OCI-LY7 (cell line): ENCODE measurements around the gene ST6GAL1. TPM values are rescaled to one million over a fixed set of nuclear protein-coding genes. Genes with fewer than 3 reads are reported as not detected.

Experiments used
- BruUV-seq: library from RNA; stranded (reverse); fragments of 400-500 nt; replicated peaks from 2 replicates; lab custom pipeline; 2021; lab: Mats Ljungman, UMichigan
- CTCF ChIA-PET: fragments of 300-600 bp; sonication (Branson Sonifier 250); formaldehyde crosslinking; loops from one replicate; lab custom pipeline; 2022; ENCODE audit warnings: antibody characterized with exemption; ENCODE audit not compliant: unreplicated experiment; lab: Charles Lee
- POLR2A ChIA-PET: fragments of 300-600 bp; sonication (Branson Sonifier 250); formaldehyde crosslinking; loops from one replicate; lab custom pipeline; 2022; ENCODE audit warnings: antibody characterized with exemption; lab: Charles Lee
- DNase-seq: peaks from one replicate; pipeline ENCODE4 v3.0.0-alpha.2; 2015; ENCODE audit warnings: low spot score
- H2AFZ ChIP-seq: fragments of 200-600 bp; sonication (generic), shearing (Covaris generic); 2 replicates; pipeline ENCODE4 v1.6.1; 2014; ENCODE audit warnings: mild to moderate bottlenecking, antibody characterized with exemption, low read length, moderate library complexity
- H3K27ac ChIP-seq: fragments of 200-600 bp; sonication (generic); 2 replicates; pipeline ENCODE4 v1.5.1; 2014; ENCODE audit warnings: mixed run types, low read depth, mild to moderate bottlenecking, moderate library complexity, low read length, inconsistent platforms; ENCODE audit not compliant: poor library complexity, severe bottlenecking
- H3K36me3 ChIP-seq: fragments of 200-600 bp; sonication (generic); 2 replicates; pipeline ENCODE4 v1.6.1; 2014; ENCODE audit warnings: mild to moderate bottlenecking, antibody characterized with exemption, low read length, moderate library complexity, mixed read lengths; ENCODE audit not compliant: insufficient read depth
- H3K4me1 ChIP-seq: fragments of 200-600 bp; sonication (generic); 2 replicates; pipeline ENCODE4 v1.5.1; 2014; ENCODE audit warnings: mild to moderate bottlenecking, low read length; ENCODE audit not compliant: insufficient read depth, poor library complexity, severe bottlenecking
- H3K4me2 ChIP-seq: fragments of 200-600 bp; sonication (generic); 2 replicates; pipeline ENCODE4 v1.6.1; 2014; ENCODE audit warnings: mild to moderate bottlenecking, low read length
- H3K4me3 ChIP-seq: fragments of 200-600 bp; sonication (generic); 2 replicates; pipeline ENCODE4 v1.5.1; 2014; ENCODE audit warnings: mild to moderate bottlenecking, low read depth, low read length; ENCODE audit not compliant: poor library complexity, severe bottlenecking
- H3K79me2 ChIP-seq: fragments of 200-600 bp; sonication (generic); 2 replicates; pipeline ENCODE4 v1.6.1; 2016; ENCODE audit warnings: low read depth, mild to moderate bottlenecking, low read length, moderate library complexity, mixed read lengths; ENCODE audit not compliant: insufficient read depth
- H3K9me2 ChIP-seq: fragments of 200-600 bp; sonication (generic); 2 replicates; pipeline ENCODE4 v1.6.1; 2016; ENCODE audit warnings: mild to moderate bottlenecking, low read length, mixed read lengths; ENCODE audit not compliant: insufficient read depth
- H3K9me3 ChIP-seq: fragments of 200-600 bp; sonication (generic); 2 replicates; pipeline ENCODE4 v1.6.1; 2014; ENCODE audit warnings: mild to moderate bottlenecking, mixed run types, low read length, mixed read lengths
- H4K20me1 ChIP-seq: fragments of 200-600 bp; sonication (generic); 2 replicates; pipeline ENCODE4 v1.6.1; 2014; ENCODE audit warnings: mild to moderate bottlenecking, antibody characterized with exemption, low read length, moderate library complexity, mixed read lengths; ENCODE audit not compliant: insufficient read depth
- EZH2phosphoT487 ChIP-seq: fragments of 200-600 bp; sonication (generic); IDR thresholded peaks from 2 replicates; pipeline ENCODE4 v1.6.1; 2018; ENCODE audit warnings: low read depth, borderline replicate concordance, mild to moderate bottlenecking, mixed run types, antibody characterized with exemption, low read length, moderate library complexity, mixed read lengths
- intact Hi-C: fragments of 100-400 bp; cut with micrococcal nuclease; formaldehyde crosslinking; loops from one replicate; pipeline ENCODE4 v1.10.0; 2022; ENCODE audit not compliant: unreplicated experiment
- total RNA-seq, 2 experiments: library from RNA; depleted of rRNA in 1 of 2; stranded (reverse); fragments of >200 nt in 1 of 2; shearing (Covaris generic) in 1 of 2; gene quantifications; 2 replicates each; pipeline ENCODE4 v1.2.3, GENCODE V29; 2014 to 2022
- TF ChIP-seq, protein P1 (sequence below): fragments of 200-600 bp; sonication (generic); conservative IDR thresholded peaks from 2 replicates; pipeline ENCODE4 v1.5.1; 2014; ENCODE audit warnings: mild to moderate bottlenecking, antibody characterized with exemption, low read length, moderate library complexity, mixed read lengths

Gene ST6GAL1
- total RNA-seq, 2 experiments from 2014 or later = 192 to 375 TPM

DNA sequence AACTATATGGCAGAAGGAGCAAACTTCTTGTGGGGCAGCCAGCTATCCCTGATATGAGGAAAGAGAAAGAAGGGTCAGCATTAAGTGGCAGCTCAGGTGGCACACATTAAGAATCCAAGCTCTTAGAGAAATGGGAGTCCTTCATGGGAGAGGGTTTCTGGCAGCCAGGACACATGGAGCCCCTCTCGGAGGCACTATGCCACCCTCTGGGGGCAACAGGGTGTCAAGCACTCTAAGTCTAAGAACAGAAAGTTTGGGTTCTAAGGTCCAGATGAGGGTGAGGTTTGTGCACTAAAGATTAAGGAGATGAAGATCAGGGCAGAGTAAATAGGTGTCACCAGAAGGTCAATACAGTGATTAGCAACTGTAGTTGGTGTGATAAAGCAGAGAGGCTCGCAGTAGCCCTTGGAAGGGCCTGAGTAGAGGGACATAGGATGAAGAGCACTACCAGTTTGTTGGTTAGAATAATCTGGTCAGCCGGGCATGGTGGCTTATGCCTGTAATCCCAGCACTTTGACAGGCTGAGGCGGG lies 89.3 kb downstream of the ST6GAL1 start:
- POLR2A ChIA-PET = interaction anchor here (0.9 to 1.6 kb wide), 11 partner anchors 8 to 88 kb away, joined by 3 to 7 read pairs (median 4); no protein-coding TSS in a partner anchor

GRCh38 chr3:187020376-187020775 lies 90.0 kb downstream of the ST6GAL1 start:
- Histone ChIP-seq H3K9me3 (no peaks in the 10 kb centered on the region), H4K20me1 (no peaks in the 10 kb centered on the region), H3K9me2 (no peaks in the 10 kb centered on the region), H3K36me3 (peaks cover 69% of the 10 kb centered on the region), H3K79me2 (peaks cover 99% of the 10 kb centered on the region), H3K27ac (peak overlapping the region; percentile 98), H3K4me1 (peaks cover 74% of the 10 kb centered on the region), H3K4me2 (peak overlapping the region; percentile 87), H2AFZ (no peak overlapping the region), H3K4me3 (peak overlapping the region; percentile 94)
- no TSS peak for BruUV-seq
- POLR2A ChIA-PET = interaction anchor here (1.6 to 4.5 kb wide), 5 partner anchors 10 to 34 kb away, joined by 5 to 68 read pairs (median 12); no protein-coding TSS in a partner anchor
- CTCF ChIA-PET = no interaction called here
- TF ChIP-seq EZH2phosphoT487 = no peak
- TF ChIP-seq, protein P1, sequence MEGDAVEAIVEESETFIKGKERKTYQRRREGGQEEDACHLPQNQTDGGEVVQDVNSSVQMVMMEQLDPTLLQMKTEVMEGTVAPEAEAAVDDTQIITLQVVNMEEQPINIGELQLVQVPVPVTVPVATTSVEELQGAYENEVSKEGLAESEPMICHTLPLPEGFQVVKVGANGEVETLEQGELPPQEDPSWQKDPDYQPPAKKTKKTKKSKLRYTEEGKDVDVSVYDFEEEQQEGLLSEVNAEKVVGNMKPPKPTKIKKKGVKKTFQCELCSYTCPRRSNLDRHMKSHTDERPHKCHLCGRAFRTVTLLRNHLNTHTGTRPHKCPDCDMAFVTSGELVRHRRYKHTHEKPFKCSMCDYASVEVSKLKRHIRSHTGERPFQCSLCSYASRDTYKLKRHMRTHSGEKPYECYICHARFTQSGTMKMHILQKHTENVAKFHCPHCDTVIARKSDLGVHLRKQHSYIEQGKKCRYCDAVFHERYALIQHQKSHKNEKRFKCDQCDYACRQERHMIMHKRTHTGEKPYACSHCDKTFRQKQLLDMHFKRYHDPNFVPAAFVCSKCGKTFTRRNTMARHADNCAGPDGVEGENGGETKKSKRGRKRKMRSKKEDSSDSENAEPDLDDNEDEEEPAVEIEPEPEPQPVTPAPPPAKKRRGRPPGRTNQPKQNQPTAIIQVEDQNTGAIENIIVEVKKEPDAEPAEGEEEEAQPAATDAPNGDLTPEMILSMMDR = no peak
- DNase-seq = peak; percentile 73
- intact Hi-C loops = loop anchor here (1.0 to 10.0 kb wide), 5 partner anchors 20 to 1086 kb away; partner anchors contain the start of genes ST6GAL1 and TRA2B

More for the DNA sequence above, 89.3 kb downstream of the ST6GAL1 start:
- H2AFZ ChIP-seq = no peak overlapping the region
- H3K27ac ChIP-seq = peak overlapping the region; percentile 98
- peak overlapping the region; percentile 94 for H3K4me3 ChIP-seq
- peaks cover 99% of the 10 kb centered on the region for H3K79me2 ChIP-seq
- H3K9me2 ChIP-seq = no peaks in the 10 kb centered on the region
- DNase-seq = peak; percentile 46
- H3K36me3 ChIP-seq = peaks cover 69% of the 10 kb centered on the region
- BruUV-seq = no TSS peak
- H3K9me3 ChIP-seq = no peaks in the 10 kb centered on the region
- CTCF ChIA-PET = interaction anchor here (0.6 to 1.3 kb wide), 2 partner anchors 23 to 936 kb away, joined by 3 read pairs; no protein-coding TSS in a partner anchor
- no peak for TF ChIP-seq EZH2phosphoT487
- TF ChIP-seq, protein P1 = peak; percentile 69
- H3K4me2 ChIP-seq = peak overlapping the region; percentile 87
- H4K20me1 ChIP-seq = no peaks in the 10 kb centered on the region
- H3K4me1 ChIP-seq = peaks cover 74% of the 10 kb centered on the region
- intact Hi-C loops = loop anchor here (1.0 to 10.0 kb wide), 5 partner anchors 19 to 1085 kb away; partner anchors contain the start of genes ST6GAL1 and TRA2B
